ENCODE measurements around the gene SPTSSB.

SPTSSB gene, protein sequence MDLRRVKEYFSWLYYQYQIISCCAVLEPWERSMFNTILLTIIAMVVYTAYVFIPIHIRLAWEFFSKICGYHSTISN

DNA sequence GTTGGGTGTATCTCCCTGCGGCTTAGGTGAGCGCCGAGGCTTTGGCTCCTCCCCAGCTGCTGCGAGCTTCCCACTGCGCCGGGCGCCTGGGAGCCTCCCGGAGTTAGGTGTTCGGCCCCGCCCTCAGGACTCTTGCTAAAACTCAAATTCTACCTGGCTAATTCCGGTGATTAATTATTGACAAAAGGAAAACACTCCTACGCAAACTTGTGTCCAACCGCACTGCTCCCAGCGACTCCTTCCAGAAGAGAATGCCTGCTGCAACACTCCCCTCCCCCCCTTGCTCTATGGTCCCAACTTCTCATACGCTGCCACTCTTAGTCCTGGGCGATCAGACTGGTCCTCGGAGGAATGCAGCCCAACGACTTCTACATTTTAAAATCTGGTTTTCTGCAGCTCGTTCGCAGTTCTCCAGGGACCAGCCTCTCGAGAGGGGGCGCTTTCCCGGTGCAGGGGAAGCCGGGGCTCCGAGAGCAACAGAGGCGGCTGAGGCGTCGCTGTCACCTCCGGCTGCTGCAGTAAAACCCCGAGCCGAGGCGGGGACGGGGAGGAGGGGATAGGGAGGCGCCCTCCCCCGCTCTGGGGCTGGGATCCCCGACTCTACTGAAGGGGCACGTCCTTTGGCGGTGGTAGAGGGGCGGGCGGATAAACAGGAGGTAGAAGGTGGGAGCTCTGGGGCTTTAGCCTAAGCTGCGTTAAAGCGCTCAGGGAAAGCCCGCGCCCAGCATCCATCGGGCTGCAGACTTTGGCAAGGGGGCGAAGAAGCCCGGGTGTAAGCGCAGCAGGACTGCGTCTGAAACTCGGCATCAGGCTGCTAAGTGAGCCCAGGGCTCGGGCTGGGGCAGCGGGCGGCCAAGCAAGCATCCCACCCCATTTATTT is at the start of gene SPTSSB:
SPTSSB (minus strand) TSS at position 77 of the 880 bp plus-strand sequence. CDS start 25,194 bp downstream, outside the sequence.
- DNase-seq: peak; percentile 16

GRCh38 chr3:161420746-161421145 is 49.4 kb upstream of the SPTSSB start:
- no peak for DNase-seq

- DNase-seq: no peak
These were observed 48.4 kb upstream of the SPTSSB start for GRCh38 chr3:161419555-161420333.

DNA sequence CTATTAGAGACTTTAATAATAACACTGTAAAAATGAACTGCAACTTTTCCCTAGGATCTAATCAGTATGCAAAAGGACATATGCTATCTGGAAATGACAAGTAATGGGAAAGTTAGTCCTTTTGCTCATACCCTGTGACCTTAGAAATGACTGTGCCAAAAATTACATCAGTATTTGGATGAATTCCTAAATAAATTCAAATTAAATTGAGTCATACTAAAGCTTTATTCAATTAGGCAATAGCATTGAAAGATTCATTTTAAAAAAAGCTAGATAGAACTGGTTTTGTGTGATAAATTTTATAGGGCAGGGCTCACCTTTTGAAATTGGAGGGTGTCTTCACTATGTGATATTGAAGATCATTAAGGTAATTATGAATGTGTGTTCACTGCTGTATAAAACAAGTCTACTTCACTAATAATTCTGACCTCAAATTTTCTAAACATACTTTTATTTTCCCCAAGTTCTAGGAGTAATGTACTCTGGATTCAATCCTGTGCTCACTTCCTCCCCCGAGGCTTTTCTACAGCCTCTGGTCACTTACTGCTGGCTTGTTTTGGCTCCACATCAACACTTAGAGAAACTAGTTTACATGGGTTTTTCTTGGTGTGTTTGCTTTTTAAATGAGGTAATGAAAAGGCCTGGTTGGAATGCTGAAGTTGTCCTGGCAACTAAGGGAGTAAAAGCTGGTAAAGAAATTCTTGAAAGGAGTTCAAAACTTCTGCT is 44.4 kb upstream of the SPTSSB start:
- no peak for DNase-seq

DNA sequence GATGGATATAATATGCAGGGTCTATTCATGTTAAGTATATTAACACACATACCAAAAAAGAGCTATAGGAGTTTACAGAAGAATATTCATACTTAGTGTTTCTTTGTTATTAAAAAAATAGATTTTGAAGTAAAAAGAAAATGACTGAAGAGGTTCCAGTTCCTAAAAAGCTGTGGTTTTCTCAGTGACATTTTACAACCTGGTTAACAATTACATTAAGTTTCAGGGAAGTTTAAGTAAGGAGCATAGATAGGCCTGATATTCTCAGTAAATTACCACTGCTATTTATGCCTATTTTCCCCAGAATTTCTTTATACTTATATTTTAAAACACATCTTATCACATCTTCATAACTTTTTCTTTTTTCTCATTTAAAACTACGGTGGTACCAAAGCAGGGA is 43.6 kb upstream of the SPTSSB start:
- no peak for DNase-seq

DNA sequence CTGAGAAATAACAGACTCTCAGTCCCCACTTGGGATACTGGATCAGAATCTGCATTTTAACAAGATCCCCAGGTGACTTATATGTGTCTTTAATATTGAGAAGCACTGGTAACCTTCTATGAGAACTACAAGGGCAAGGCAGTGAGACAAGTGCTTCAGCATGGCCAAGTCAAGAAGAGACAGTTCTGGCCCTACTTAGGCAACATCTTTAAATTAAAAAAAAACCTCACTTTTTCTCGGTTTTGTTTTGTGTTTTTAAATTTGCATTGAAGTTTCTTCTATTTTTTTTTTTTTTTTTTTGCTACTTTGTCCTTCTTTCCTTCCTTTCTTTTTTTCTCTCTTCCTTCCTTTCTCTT is 42.5 kb upstream of the SPTSSB start:
- no peak for DNase-seq

DNA sequence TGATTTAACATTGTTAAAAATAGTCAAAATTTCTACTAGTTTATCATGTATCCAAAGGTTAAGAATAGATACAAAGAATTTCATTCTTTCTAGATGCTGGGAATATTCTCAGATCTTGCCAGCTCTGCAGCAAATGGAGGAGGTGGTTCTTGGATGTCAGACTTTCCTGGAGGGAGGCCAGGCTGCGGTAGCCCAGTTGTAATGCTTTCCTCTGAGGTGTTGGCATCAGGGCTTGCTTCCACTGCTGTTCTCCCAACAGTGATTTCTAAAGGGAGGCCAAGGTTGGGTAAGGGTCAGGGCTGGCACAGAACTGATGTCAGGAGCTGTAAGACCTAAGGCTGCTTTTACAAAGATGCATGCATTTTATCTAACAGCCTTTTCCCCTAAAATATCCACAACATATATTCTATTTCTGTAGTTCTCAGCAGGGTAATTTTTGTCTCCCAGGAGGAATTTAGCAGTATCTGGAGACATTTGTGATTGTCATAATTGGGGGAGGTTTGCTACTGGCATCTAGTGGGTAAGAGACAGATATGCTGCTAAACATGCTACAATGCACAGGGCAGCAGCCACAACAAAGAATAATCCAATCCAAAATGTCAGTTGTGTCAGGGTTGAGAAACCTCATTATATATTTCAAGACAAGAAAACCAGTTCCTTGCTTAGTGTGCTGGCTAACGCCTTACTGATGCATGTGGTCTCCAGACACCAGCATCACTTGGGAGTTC is 42.0 kb upstream of the SPTSSB start:
- DNase-seq: no peak

- DNase-seq: no peak
These were observed 40.8 kb upstream of the SPTSSB start for GRCh38 chr3:161412123-161412522.

- no peak for DNase-seq
These were observed 38.5 kb upstream of the SPTSSB start for GRCh38 chr3:161409858-161410257.

DNA sequence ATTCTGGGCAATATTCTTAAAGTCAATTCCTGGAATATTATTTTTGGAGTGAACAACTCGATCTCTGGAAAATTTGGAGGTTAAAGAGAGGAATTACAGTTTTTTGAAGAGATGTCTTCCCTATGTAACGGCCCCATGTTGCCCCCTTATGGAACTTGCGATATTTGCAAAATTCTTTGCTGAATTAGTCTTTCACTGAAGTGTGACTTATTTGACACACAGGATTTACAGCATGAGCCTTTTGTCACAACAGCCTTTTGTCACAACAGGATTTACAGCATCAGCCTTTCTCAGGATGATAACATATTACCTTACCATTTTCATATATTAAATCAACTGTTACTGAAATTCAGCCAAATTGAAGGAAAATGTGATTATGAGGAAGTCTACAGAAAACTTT is 37.8 kb upstream of the SPTSSB start:
- peak; percentile 41 for DNase-seq

DNA sequence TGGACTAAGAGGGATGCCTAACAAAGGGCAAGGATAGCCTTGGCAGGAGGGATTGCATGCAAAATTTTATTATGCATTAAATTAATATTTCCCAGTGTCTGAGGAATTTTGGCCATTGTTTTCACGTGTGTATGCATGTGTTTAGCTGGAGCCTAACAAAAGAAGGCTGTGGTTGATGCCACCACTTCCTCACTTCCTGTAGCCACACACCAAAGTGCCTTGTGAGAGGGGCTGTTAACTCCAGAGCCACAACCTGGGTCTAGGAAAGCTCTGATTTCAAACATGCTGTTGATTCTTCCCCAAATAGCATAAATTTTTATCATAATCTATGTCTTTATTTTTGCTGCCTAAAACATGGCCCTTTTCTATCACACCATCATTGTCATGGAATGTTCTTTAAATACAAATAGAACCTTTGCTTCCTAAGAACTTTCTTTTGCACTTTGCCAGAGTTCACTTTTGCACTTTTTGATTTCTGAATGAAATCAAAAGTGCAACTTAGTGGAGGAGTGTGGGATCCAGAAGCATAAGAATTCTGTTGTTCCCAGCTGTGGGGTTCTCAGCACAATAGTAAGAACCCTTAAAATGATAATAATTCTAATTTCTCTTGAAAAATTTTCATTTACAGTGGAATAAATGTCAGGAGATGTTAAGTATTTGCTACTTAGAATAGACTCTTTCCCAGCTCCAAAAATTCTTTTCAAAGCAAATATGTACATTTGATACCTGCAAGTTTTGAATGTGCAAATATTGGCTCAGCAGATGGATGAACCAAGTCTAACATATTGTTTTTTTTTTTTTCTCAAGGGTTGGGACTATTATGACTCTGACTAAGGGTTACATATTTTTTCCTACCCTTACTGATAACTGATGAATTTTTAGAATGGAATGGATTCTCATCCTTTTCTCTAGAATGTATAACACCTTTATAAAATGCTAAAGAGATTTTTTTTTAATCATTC is 35.6 kb upstream of the SPTSSB start:
- no peak for DNase-seq

GRCh38 chr3:161405836-161406235 is 34.5 kb upstream of the SPTSSB start:
- DNase-seq: no peak

- no peak for DNase-seq
These were observed 33.8 kb upstream of the SPTSSB start for GRCh38 chr3:161405087-161405486.

GRCh38 chr3:161403251-161403650 is 31.9 kb upstream of the SPTSSB start:
- no peak for DNase-seq

- DNase-seq: no peak
These were observed 30.1 kb upstream of the SPTSSB start for GRCh38 chr3:161401389-161401788.

DNA sequence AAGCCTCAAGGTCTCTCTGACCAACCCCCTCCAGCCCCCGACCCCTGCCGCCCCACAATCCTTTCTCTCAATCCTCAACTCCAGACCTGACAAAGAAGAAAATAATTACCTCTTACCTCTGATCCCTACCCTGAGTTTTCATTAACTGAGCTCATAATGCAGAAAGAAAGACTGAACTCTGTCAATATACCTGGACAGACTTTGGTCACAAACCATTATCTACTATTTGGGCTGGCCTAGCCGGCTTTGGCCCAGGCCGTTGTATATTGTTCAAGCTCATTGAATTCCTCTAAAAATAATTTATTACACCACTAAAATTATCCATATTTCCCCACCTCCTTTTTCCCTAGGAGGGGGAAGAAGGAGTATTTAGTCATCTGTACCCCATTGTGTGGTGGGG is 29.3 kb upstream of the SPTSSB start:
- DNase-seq: no peak

DNA sequence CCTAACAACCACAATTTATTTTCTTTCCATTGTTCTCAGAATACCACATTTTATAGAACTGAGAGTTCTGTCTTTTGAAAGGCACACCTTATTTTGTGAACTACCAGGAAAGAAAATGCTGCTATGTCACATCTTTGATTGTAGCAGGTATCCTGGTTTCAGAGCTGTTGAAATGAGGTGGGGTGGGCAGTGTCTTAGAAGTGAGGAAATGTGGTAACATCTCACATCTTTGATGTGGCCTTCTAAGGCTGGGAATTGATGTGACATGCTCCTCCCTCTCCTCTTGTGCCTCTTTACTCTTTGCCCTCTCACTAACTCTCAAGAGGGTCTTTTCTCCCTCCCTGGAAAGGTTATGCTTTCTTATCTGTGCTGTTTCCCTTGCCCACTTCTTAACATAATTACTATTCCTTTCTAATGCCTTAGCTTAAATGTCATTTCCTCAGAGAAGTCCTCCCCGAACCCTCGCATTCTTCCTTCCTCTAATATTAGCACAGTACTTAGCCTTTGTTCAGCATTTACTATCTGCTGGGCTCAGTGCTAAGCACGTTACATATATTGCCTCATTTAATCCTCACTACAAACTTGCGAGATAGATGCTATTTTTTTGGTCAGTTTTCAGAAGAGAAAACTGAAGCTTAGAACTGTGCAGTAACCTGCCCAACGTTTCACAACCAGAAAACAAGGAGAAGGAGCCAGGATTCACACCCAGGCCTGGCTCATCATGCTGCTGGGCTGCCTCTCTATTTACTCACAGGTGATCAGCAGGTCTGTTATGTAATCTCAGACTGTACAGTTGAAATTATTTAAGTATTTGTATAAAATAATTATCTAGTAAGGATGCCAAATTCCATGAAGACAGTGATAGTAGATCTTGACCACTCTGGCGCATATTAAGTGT is 24.0 kb upstream of the SPTSSB start:
- no peak for DNase-seq

DNA sequence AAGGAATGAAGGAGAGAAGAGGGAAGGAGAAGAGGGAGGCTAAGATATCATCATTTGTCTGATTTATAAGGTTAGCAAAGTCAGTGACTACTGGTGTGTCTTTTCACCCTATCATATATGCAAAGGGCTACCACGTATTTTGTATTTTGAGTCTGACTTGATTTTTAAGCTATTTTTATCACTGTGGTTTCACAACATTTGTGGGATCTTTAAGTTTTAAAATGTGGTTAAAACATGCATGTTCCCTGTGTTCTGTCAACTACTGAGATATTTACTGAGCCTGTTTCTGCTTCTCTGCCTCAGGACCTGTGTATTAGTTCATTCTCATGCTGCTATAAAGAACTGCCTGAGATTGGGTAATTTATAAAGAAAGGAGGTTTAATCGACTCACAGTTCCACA is 22.5 kb upstream of the SPTSSB start:
- no peak for DNase-seq

DNA sequence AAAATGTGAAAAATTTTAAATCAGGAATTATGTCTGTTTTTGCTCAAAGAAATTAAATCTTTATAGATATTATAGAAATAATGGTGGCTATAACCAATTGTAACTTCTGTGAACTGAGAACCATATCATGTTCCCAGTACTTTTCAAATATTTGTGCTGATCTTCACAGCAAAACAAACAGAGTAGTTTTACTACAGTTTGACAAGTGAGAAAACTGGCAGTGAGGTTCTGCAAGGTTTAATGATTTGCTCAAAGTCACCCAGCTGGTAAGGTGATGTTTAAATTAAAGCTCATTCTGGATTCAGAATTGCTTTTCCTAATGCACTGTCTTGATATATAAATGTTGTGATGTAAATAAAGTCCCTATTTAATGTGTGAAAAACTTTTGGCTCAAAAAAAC is 22.0 kb upstream of the SPTSSB start:
- DNase-seq: no peak

DNA sequence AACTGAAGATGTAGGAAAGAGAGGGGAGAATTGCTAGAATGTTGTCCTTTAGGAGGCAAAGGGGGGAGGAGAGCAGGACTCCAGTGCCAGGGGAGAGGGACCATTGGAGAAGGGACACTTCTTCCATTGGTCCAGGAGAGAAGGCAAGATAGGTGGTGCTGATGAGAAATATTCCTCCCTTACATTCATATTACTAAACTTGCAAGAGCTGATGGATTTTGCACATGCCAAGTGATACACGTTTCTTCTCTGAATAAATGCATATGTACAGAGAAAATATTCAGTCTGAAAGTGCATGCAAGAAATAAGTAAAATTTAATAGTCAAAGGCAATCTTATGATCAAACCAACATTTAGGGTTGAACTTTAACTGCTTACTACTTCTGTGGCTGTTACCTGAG is 21.5 kb upstream of the SPTSSB start:
- no peak for DNase-seq
